Trophoblast cell (in vitro differentiated cells and primary cell): ENCODE measurements around the gene POLR2L.

Experiments used
- DNase-seq, 2 donors: peaks; one replicate each; pipeline ENCODE4 v3.0.0-alpha.2; 2016
- H2AFZ ChIP-seq: 2 replicates; pipeline ENCODE4 v1.6.1; 2013; ENCODE audit warnings: low read length, moderate library complexity, mild to moderate bottlenecking; ENCODE audit not compliant: insufficient read depth, poor library complexity
- H2AK5ac ChIP-seq: 2 replicates; pipeline ENCODE4 v1.6.1; 2013; ENCODE audit warnings: mild to moderate bottlenecking, low read length
- H2BK120ac ChIP-seq: 2 replicates; pipeline ENCODE4 v1.6.1; 2013; ENCODE audit warnings: low read length, mild to moderate bottlenecking, moderate library complexity; ENCODE audit not compliant: insufficient read depth, poor library complexity
- H2BK12ac ChIP-seq: 2 replicates; pipeline ENCODE4 v1.6.1; 2013; ENCODE audit warnings: mild to moderate bottlenecking, low read length, moderate library complexity
- H2BK5ac ChIP-seq: 2 replicates; pipeline ENCODE4 v1.6.1; 2013; ENCODE audit warnings: low read length, low read depth, moderate library complexity, mild to moderate bottlenecking; ENCODE audit not compliant: poor library complexity
- H3K14ac ChIP-seq: 2 replicates; pipeline ENCODE4 v1.6.1; 2013; ENCODE audit warnings: mild to moderate bottlenecking, low read length
- H3K18ac ChIP-seq: 2 replicates; pipeline ENCODE4 v1.6.1; 2013; ENCODE audit warnings: mild to moderate bottlenecking, low read length
- H3K23ac ChIP-seq: 2 replicates; pipeline ENCODE4 v1.6.1; 2013; ENCODE audit warnings: low read length
- H3K27ac ChIP-seq: 2 replicates; pipeline ENCODE4 v1.5.1; 2013; ENCODE audit warnings: low read depth, mild to moderate bottlenecking, inconsistent platforms, low read length, moderate library complexity
- H3K27me3 ChIP-seq: 2 replicates; pipeline ENCODE4 v1.6.1; 2013; ENCODE audit warnings: inconsistent platforms, mild to moderate bottlenecking, low read length, moderate library complexity; ENCODE audit not compliant: insufficient read depth
- H3K36me3 ChIP-seq, 2 experiments: 1 replicate in 1 of 2; 2 replicates in 1 of 2; pipeline ENCODE4 v1.6.1; 2013; ENCODE audit warnings: low read length in 2 of 2, mild to moderate bottlenecking in 2 of 2, moderate library complexity in 1 of 2; ENCODE audit not compliant: insufficient read depth in 2 of 2, control insufficient read depth in 1 of 2
- H3K4ac ChIP-seq: 2 replicates; pipeline ENCODE4 v1.6.1; 2013; ENCODE audit warnings: low read depth, mild to moderate bottlenecking, low read length, moderate library complexity
- H3K4me1 ChIP-seq, 2 experiments: 1 replicate in 1 of 2; 2 replicates in 1 of 2; pipeline ENCODE4 v1.6.1; 2013; ENCODE audit warnings: low read length in 2 of 2, mild to moderate bottlenecking in 2 of 2, moderate library complexity in 1 of 2; ENCODE audit not compliant: insufficient read depth in 2 of 2, control insufficient read depth in 1 of 2
- H3K4me2 ChIP-seq: 2 replicates; pipeline ENCODE4 v1.6.1; 2013; ENCODE audit warnings: inconsistent platforms, mild to moderate bottlenecking, low read length, moderate library complexity
- H3K4me3 ChIP-seq: 2 replicates; pipeline ENCODE4 v1.5.1; 2013; ENCODE audit warnings: mild to moderate bottlenecking, low read depth, low read length, inconsistent platforms
- H3K79me1 ChIP-seq: one replicate; pipeline ENCODE4 v1.6.1; 2013; ENCODE audit warnings: low read length
- H3K79me2 ChIP-seq: 2 replicates; pipeline ENCODE4 v1.6.1; 2013; ENCODE audit warnings: low read length, mild to moderate bottlenecking; ENCODE audit not compliant: control insufficient read depth, insufficient read depth, poor library complexity
- H3K9ac ChIP-seq: 2 replicates; pipeline ENCODE4 v1.6.1; 2013; ENCODE audit warnings: mild to moderate bottlenecking, low read length
- H3K9me3 ChIP-seq: 2 replicates; pipeline ENCODE4 v1.6.1; 2013; ENCODE audit warnings: low read depth, mild to moderate bottlenecking, control low read depth, inconsistent platforms, low read length; ENCODE audit not compliant: insufficient read depth
- H4K12ac ChIP-seq: 2 replicates; pipeline ENCODE4 v1.6.1; 2013; ENCODE audit warnings: low read depth, mild to moderate bottlenecking, low read length, moderate library complexity
- H4K8ac ChIP-seq: 2 replicates; pipeline ENCODE4 v1.6.1; 2013; ENCODE audit warnings: low read depth, mild to moderate bottlenecking, low read length, moderate library complexity
- H4K91ac ChIP-seq: one replicate; pipeline ENCODE4 v1.6.1; 2013; ENCODE audit warnings: low read depth, mild to moderate bottlenecking, low read length, moderate library complexity
- WGBS: extraction: QIAGEN DNeasy Blood & Tissue Kit; methylation state at CpG from one replicate; pipeline ENCODE4 v1.1.7; 2013; ENCODE audit warnings: missing lambda C conversion rate; ENCODE audit not compliant: insufficient read length, insufficient coverage; ENCODE audit errors: extremely low coverage; 5-methylcytosine and 5-hydroxymethylcytosine counted together

POLR2L gene

GRCh38 chr11:856397-856796, 14.1 kb upstream of the POLR2L start:
- Histone ChIP-seq H3K9ac (no peak overlapping the region), H2BK120ac (no peak overlapping the region), H4K8ac (no peak overlapping the region), H3K9me3 (no peaks in the 10 kb centered on the region), H3K79me1 (no peaks in the 10 kb centered on the region), H3K36me3 (no peaks in the 10 kb centered on the region), H2AFZ (no peak overlapping the region), H3K27ac (no peak overlapping the region), H2AK5ac (no peak overlapping the region), H3K4me1 (no peaks in the 10 kb centered on the region), H3K4me3 (no peak overlapping the region), H3K23ac (no peak overlapping the region), H3K4me2 (no peak overlapping the region), H3K4ac (no peak overlapping the region), H3K14ac (no peak overlapping the region), H4K12ac (no peak overlapping the region), H3K18ac (no peak overlapping the region), H2BK12ac (no peak overlapping the region), H3K27me3 (no peaks in the 10 kb centered on the region), H3K79me2 (no peaks in the 10 kb centered on the region), H2BK5ac (no peak overlapping the region), H4K91ac (no peak overlapping the region)
- no peak for DNase-seq
- WGBS: no CpG with 5 or more reads among the region's 8 CpGs

- Histone ChIP-seq H3K36me3 (no peaks in the 10 kb centered on the region), H2BK5ac (no peak overlapping the region), H2AFZ (no peak overlapping the region), H3K4me2 (no peak overlapping the region), H3K4ac (no peak overlapping the region), H3K9ac (no peak overlapping the region), H4K91ac (no peak overlapping the region), H3K23ac (no peak overlapping the region), H3K4me3 (no peak overlapping the region), H4K12ac (no peak overlapping the region), H3K79me2 (no peaks in the 10 kb centered on the region), H3K27me3 (peaks cover 2% of the 10 kb centered on the region), H3K27ac (no peak overlapping the region), H4K8ac (no peak overlapping the region), H3K79me1 (no peaks in the 10 kb centered on the region), H3K4me1 (no peaks in the 10 kb centered on the region), H3K9me3 (no peaks in the 10 kb centered on the region), H3K18ac (no peak overlapping the region), H2BK120ac (no peak overlapping the region), H3K14ac (no peak overlapping the region), H2BK12ac (no peak overlapping the region), H2AK5ac (no peak overlapping the region)
- no CpG with 5 or more reads among the region's 12 CpGs for WGBS
- DNase-seq: no peak
Measured at GRCh38 chr11:855796-856195, 13.5 kb upstream of the POLR2L start.

GRCh38 chr11:855330-855674, 13.0 kb upstream of the POLR2L start:
- H3K27me3 ChIP-seq: peaks cover 7% of the 10 kb centered on the region

GRCh38 chr11:854601-855329, 12.4 kb upstream of the POLR2L start:
- Histone ChIP-seq H3K9ac (no peak overlapping the region), H3K27ac (no peak overlapping the region), H3K36me3 (no peaks in the 10 kb centered on the region), H2BK120ac (no peak overlapping the region), H3K4me1 (peaks cover 5 to 6% of the 10 kb centered on the region in 2 experiments), H3K4me3 (no peak overlapping the region), H2BK5ac (no peak overlapping the region), H4K12ac (no peak overlapping the region), H3K18ac (no peak overlapping the region), H3K4ac (no peak overlapping the region), H3K4me2 (no peak overlapping the region), H2AFZ (no peak overlapping the region), H3K79me2 (no peaks in the 10 kb centered on the region), H3K9me3 (no peaks in the 10 kb centered on the region), H3K27me3 (peaks cover 13% of the 10 kb centered on the region), H2AK5ac (no peak overlapping the region), H4K91ac (no peak overlapping the region), H3K23ac (no peak overlapping the region), H2BK12ac (no peak overlapping the region), H3K79me1 (no peaks in the 10 kb centered on the region), H4K8ac (no peak overlapping the region), H3K14ac (no peak overlapping the region)
- no peak for DNase-seq
- WGBS: no CpG with 5 or more reads among the region's 20 CpGs

More at GRCh38 chr11:855330-855674, 13.0 kb upstream of the POLR2L start:
- Histone ChIP-seq H3K14ac (no peak overlapping the region), H3K36me3 (no peaks in the 10 kb centered on the region), H3K79me2 (no peaks in the 10 kb centered on the region), H3K4ac (no peak overlapping the region), H3K79me1 (no peaks in the 10 kb centered on the region), H3K27ac (no peak overlapping the region), H4K91ac (no peak overlapping the region), H2BK5ac (no peak overlapping the region), H3K4me3 (no peak overlapping the region), H3K18ac (no peak overlapping the region), H3K9me3 (no peaks in the 10 kb centered on the region), H2AK5ac (no peak overlapping the region), H2AFZ (no peak overlapping the region), H2BK120ac (no peak overlapping the region), H3K4me2 (no peak overlapping the region), H3K9ac (no peak overlapping the region), H4K8ac (no peak overlapping the region), H3K23ac (no peak overlapping the region), H4K12ac (no peak overlapping the region), H3K4me1 (peaks cover 2 to 5% of the 10 kb centered on the region in 2 experiments), H2BK12ac (no peak overlapping the region)
- WGBS: no CpG with 5 or more reads among the region's 7 CpGs
- DNase-seq: no peak
